Peyer's patch (tissue), 4 donors: ENCODE measurements around the gene DERA.

Experiments
- POLR2A ChIP-seq, 2 donors: fragments of 450-650 bp; IDR thresholded peaks; one replicate each; pipeline ENCODE4 v1.5.1; 2017; ENCODE audit warnings: antibody characterized with exemption in 2 of 2, mild to moderate bottlenecking in 2 of 2, moderate library complexity in 2 of 2
- TF ChIP-seq, protein P1 (sequence below), 6 experiments: fragments of 450-650 bp in 4 of 6; fragments of 200-600 bp in 2 of 6; sonication (generic) in 1 of 6; IDR thresholded peaks; one replicate each; pipeline ENCODE4 v1.5.1; 2017 to 2019; ENCODE audit warnings: antibody characterized with exemption in 6 of 6, mild to moderate bottlenecking in 3 of 6, moderate library complexity in 1 of 6

DNA sequence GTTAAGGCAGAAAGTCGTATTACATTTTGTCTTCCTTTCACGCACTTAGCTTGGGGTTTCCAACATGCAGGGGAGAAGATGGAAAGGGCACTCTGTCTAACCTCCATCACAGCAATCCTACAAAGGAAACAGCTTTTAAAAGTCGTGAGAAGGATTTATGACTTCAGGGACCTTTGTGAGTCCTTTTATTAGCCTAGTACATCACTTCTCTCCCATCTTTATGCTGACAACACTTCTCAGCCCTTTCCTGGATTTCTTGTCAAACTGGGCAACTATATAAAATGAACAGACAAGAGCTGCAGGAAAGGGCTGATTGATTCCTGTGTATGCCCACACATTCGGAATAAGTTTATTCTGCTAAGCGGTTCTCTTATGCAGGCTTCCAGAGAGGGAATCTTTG, 159.0 kb downstream of the DERA start:
- TF ChIP-seq POLR2A (IDR thresholded peaks at IDR 0.05) = no peak
- TF ChIP-seq, protein P1, sequence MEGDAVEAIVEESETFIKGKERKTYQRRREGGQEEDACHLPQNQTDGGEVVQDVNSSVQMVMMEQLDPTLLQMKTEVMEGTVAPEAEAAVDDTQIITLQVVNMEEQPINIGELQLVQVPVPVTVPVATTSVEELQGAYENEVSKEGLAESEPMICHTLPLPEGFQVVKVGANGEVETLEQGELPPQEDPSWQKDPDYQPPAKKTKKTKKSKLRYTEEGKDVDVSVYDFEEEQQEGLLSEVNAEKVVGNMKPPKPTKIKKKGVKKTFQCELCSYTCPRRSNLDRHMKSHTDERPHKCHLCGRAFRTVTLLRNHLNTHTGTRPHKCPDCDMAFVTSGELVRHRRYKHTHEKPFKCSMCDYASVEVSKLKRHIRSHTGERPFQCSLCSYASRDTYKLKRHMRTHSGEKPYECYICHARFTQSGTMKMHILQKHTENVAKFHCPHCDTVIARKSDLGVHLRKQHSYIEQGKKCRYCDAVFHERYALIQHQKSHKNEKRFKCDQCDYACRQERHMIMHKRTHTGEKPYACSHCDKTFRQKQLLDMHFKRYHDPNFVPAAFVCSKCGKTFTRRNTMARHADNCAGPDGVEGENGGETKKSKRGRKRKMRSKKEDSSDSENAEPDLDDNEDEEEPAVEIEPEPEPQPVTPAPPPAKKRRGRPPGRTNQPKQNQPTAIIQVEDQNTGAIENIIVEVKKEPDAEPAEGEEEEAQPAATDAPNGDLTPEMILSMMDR (IDR thresholded peaks at IDR 0.05) = no peak
